Measurements from ENCODE around the gene NOTCH2. TPM values are rescaled to one million over a fixed set of nuclear protein-coding genes. Genes with fewer than 3 reads are reported as not detected.
A peak's percentile ranks its signal among the peaks of the same experiment; 100 is the strongest.
"Not testable (repeated sequence)": the region's sequence is repeated elsewhere in the genome, so short reads cannot be mapped to it uniquely, and the experiment has no call there.

Gene NOTCH2
- total RNA-seq, 1 experiment from 2014 or later = 140 TPM

- DNase-seq (ENCODE audit: low read depth) = not testable (repeated sequence)
Measured at GRCh38 chr1:120069920-120070214, 405 bp upstream of the NOTCH2 start.

- not testable (repeated sequence) for DNase-seq (ENCODE audit: low read depth)
Measured at GRCh38 chr1:120068683-120069066, 787 bp downstream of the NOTCH2 start.

DNA sequence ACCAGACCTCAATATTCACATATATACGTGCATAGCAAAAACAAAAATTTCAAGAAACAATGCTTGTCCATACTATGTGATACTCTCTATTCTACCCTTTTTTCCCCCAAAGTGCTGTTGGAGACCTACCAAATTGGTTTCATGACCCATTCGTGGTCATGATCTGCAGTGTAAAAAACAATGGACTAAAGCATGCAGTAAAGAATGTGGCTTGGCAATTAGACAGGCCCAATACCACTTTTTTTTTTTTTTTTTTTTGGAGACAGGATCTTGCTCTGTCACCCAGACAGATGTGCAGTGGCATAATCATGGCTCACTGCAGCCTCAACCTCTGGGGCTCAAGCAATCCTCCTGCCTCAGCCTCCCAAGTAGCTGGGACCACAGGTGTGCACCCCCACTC is 21.3 kb downstream of the NOTCH2 start:
- DNase-seq (ENCODE audit: low read depth) = peak; percentile 34

DNA sequence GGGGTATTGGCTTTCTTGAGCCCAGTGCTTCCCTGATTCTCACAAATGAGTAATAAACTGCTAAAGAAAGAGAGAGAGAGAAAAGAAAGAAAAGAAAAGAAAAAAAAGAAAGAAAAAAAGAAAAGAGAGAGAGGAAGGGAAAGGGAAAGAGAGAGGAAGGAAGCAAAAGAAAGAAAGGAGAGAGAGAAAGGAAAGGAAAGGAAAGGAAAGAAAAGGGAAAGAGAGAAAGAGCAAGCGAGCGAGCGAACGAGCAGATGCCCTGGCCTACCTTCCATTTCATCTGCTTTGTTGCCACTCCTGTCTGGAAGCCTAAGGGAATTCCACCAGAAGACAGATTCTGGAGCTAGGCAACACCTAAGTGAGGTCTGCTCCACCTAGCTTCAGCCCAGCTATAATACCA is 27.7 kb downstream of the NOTCH2 start:
- not testable (repeated sequence) for DNase-seq (ENCODE audit: low read depth)

DNA sequence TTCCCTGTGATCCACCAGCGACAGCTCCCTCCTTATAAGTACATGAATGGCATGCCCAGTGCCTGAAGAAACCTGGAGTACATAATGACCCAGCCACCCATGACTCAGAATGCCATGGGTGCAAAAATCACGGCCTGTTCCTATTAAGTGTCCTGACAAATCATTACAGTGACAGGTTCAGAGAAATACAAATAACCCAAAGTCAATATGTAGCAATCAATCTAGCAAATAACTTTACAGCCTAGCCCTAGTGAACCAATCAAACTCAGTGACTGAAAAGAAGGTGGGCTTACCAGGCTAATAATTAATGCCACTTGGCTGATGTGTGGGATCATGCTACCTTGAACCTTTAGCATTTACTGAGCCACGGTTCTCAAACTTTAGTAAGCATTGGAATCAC is 37.2 kb downstream of the NOTCH2 start:
- not testable (repeated sequence) for DNase-seq (ENCODE audit: low read depth)

DNA sequence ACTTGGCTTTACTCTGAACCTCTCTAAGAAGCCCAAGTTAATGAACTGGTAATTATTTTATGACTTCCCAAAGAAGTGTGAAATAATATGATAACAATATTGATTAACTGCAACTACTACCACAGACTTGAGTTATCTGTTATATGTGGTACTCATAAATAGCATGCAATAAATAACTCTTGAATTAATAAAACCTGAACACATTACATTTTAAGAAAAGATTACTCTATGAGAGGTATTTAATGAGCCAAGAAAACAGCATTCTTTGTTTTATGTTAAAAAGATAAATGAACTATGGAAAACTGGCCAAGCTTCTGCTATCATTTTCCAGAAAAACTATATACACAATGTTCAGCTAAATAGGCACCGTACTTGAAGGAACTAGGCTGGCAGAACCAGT is 45.7 kb downstream of the NOTCH2 start:
- not testable (repeated sequence) for DNase-seq (ENCODE audit: low read depth)

- DNase-seq (ENCODE audit: low read depth) = not testable (repeated sequence)
Measured at GRCh38 chr1:120014978-120015377, 54.5 kb downstream of the NOTCH2 start.

DNA sequence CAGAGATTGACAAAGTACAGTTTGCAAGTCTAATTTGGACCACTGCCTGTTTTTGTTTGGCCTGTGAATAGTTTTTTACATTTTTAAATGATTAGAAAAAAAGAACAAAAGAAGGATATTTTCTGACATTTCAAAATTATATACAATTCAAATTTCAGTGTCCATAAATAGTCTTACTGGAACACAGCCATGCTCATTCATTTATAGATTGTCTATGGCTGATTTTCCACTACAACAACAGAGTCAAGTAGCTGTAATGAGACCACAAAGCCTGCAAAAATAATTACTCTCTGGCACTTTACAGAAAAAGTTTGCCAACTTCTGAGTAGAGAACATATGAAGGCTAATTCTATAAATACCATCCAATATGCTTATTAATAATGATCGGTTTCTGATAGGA is 61.1 kb downstream of the NOTCH2 start:
- DNase-seq (ENCODE audit: low read depth) = not testable (repeated sequence)

- DNase-seq (ENCODE audit: low read depth) = not testable (repeated sequence)
Measured at GRCh38 chr1:120007850-120008249, 61.6 kb downstream of the NOTCH2 start.

DNA sequence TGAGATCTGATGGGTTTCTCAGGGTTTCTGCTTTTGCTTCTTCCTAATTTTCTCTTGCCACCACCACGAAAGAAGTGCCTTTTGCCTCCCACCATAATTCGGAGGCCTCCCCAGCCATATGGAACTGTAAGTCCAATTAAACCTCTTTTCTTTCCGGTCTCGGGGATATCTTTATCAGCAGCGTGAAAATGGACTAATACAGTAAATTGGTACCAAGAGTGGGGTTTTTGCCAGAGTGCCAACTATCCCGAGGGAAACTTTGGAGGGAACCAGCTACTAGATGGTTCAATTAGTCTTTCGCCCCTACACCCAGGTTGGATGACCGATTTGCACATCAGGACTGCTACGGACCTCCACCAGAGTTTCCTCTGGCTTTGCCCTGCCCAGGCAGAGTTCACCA is 68.4 kb downstream of the NOTCH2 start:
- DNase-seq (ENCODE audit: low read depth) = not testable (repeated sequence)

GRCh38 chr1:119996731-119997312 is 72.6 kb downstream of the NOTCH2 start:
- not testable (repeated sequence) for DNase-seq (ENCODE audit: low read depth)

DNA sequence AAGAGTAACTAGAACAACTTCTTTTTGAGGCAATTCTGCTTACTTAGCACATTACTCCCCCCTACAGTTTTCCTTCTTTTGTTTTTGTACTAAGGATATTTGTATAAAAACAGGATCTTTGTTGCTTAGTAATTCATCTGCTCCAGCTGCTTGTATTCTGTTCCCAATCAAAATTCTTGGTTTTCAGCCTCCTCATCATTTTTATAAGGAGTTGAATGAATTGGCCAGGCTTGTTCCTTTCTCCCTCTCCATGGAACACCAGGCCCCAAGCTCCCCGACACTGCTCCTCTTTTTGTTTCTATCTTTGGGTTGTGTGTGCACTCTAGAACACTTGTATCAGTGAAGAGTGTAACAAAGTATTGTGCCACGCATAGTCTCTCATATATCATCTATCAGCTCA is 73.5 kb downstream of the NOTCH2 start:
- peak; percentile 40 for DNase-seq (ENCODE audit: low read depth)

DNA sequence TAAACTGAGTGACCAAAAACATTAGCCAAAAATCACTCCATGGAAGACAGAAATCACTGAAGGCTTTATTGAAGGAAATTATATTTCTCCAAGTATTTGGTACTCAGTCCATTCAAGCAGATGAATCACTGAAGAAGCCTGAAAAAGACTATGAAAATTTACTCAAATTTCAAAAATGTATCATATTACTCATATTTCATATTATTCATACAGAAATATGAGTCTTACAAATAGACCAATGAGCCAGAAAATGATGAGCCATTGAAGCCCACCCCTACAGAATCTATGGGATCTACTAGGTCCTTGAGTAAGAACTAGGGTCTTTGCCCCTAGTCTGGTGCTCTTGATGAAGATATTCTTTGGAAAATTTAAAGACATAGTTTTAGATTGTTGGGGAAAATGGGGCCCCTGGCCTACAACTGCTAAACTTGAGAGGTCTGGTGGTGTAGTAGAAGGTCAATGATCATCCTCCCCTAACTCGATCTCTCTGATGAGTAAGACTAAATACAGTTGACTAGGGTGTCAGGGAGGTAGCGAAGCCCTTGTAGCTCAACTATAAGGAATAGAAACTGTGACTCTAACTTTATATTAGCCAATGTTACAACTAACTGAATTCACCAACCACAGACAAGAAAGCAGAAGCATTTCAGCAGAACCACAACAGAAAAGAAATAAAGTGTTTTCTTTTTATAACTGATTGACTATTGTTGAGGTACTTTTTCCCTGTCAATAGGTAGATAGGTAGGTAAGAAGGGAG is 81.0 kb downstream of the NOTCH2 start:
- DNase-seq (ENCODE audit: low read depth) = peak; percentile 70

GRCh38 chr1:119987686-119988085 is 81.8 kb downstream of the NOTCH2 start:
- no peak for DNase-seq (ENCODE audit: low read depth)

GRCh38 chr1:119987112-119987511 is 82.3 kb downstream of the NOTCH2 start:
- DNase-seq (ENCODE audit: low read depth) = peak; percentile 98

GRCh38 chr1:119986007-119986497 is 83.4 kb downstream of the NOTCH2 start:
- DNase-seq (ENCODE audit: low read depth) = no peak

- no peak for DNase-seq (ENCODE audit: low read depth)
Measured at GRCh38 chr1:119984771-119985170, 84.7 kb downstream of the NOTCH2 start.

- DNase-seq (ENCODE audit: low read depth) = peak; percentile 79
Measured at GRCh38 chr1:119981986-119982815, 87.3 kb downstream of the NOTCH2 start.

DNA sequence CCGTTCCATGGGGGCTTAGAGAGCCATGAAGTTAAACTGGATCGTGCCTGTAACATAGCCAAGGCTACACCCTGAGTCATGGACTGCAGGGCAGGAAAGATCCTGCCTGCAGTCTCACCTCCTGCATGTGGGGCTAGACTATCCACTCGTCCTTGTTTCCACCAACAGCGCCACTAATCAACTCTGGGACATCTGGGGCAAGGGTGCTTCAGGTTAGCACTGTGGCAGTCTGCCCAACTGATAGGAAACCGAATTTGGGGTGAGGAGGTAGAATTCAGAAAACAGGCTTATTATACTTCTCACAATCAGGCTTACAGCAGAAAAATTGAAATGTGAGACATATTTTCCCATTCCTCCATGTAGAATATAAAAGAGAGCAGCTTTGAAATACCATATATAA is 88.0 kb downstream of the NOTCH2 start:
- DNase-seq (ENCODE audit: low read depth) = no peak

DNA sequence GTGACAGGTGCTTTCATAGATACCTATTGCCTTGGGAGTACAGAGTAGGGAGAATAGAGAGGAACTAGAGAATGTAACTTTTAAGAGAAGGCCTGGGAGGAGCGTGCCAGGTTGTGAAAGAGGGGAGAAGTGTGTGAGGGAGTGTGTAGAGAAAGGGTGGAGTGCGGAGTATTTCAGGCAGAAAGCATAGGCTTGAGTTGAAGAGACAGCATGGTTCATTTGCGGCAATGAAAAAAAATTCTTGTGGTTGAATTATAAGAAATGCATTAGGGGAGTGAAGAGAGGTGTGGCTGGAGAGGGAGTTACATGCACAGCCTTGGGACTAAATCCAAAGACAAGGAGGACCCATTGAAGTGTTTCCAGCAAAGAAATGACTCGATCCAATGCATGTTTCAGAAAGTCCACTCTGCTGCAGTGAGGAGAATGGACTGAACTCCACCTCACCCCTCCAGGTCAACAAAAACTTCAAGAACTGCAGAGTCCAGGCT is 91.4 kb downstream of the NOTCH2 start:
- DNase-seq (ENCODE audit: low read depth) = no peak

DNA sequence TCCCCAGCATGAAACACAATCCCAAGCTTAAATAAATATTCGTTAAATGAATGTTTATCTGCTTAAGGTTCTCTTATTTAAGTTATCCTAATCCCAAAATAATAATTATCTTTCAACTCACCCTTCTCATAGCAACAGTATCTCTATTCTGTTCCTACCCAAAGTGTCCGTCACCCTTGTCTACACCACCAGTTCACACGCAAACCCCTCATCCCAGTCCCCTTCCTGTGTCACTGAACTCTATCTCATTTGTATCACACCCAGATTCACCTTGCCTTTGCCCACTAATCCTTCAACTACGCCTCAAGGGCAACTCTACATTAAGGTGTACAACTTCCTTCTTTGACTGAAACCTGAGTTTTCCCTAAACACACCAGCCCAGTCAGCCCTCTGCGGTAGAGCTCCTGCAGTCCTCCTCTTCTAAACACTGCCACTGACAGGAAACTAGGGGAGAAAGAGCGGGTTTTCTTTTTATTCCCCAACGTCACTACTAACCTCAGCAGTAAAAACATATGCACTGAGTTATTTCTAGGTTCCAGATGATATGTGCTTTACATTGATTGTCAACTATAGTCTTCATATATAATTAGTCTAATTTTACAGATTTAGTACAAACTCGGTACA is 92.2 kb downstream of the NOTCH2 start:
- DNase-seq (ENCODE audit: low read depth) = not testable (repeated sequence)
